GM12873 (cell line): Measurements from ENCODE around the gene MBD5.

ENCODE experiments used
- TF ChIP-seq, protein P1 (sequence below): IDR thresholded peaks from 2 replicates; pipeline ENCODE4 v1.5.1; 2012; ENCODE audit warnings: low read depth, mild to moderate bottlenecking, moderate library complexity, low read length, control low read depth; ENCODE audit not compliant: insufficient read depth; ENCODE audit errors: missing control alignments

MBD5 gene

GRCh38 chr2:148375214-148375613, 354.3 kb downstream of the MBD5 start:
- TF ChIP-seq, protein P1, sequence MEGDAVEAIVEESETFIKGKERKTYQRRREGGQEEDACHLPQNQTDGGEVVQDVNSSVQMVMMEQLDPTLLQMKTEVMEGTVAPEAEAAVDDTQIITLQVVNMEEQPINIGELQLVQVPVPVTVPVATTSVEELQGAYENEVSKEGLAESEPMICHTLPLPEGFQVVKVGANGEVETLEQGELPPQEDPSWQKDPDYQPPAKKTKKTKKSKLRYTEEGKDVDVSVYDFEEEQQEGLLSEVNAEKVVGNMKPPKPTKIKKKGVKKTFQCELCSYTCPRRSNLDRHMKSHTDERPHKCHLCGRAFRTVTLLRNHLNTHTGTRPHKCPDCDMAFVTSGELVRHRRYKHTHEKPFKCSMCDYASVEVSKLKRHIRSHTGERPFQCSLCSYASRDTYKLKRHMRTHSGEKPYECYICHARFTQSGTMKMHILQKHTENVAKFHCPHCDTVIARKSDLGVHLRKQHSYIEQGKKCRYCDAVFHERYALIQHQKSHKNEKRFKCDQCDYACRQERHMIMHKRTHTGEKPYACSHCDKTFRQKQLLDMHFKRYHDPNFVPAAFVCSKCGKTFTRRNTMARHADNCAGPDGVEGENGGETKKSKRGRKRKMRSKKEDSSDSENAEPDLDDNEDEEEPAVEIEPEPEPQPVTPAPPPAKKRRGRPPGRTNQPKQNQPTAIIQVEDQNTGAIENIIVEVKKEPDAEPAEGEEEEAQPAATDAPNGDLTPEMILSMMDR, result no peak

GRCh38 chr2:148391324-148391723, 370.4 kb downstream of the MBD5 start:
- TF ChIP-seq, protein P1, result no peak

- TF ChIP-seq, protein P1, result no peak
These were observed 381.9 kb downstream of the MBD5 start for GRCh38 chr2:148402786-148403185.

- TF ChIP-seq, protein P1, result no peak
These were observed 390.0 kb downstream of the MBD5 start for GRCh38 chr2:148410899-148411298.

DNA sequence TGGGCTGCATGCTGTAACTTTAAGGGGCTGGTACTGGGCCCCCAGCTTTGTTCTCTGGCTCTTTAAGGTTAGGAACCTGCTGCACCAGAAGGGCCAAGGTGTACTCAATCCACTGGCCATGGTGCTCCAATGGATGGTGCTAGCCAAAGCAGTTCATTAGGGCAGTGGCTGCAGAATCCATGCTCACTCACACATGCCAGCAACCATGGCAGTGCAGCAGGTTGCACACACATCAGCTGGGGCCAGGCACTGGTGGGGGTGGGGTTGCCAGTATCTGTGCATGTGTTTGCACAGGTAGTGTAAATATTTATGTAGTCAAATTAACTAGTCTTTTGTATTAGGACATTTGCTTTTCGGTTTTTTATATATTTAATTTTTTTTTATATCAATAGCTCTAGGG, 395.4 kb downstream of the MBD5 start:
- TF ChIP-seq, protein P1, result no peak

GRCh38 chr2:148430101-148430500, 409.2 kb downstream of the MBD5 start:
- TF ChIP-seq, protein P1, result no peak

GRCh38 chr2:148447877-148448276, 427.0 kb downstream of the MBD5 start:
- TF ChIP-seq, protein P1, result no peak
